Stomach (tissue), 9 donors: Measurements from ENCODE around the gene TIGAR. TPM values are rescaled to one million over a fixed set of nuclear protein-coding genes. Genes with fewer than 3 reads are reported as not detected.

Experiments
- DNase-seq, 2 donors: peaks; one replicate each; pipeline versions ENCODE4 v3.0.0 to v3.0.0-alpha.2; 2013 to 2019
- H3K27ac ChIP-seq, 5 donors: fragments of 200-600 bp in 4 of 5; sonication (generic) in 4 of 5; one replicate each; pipeline ENCODE4 v1.5.1; 2013 to 2019; ENCODE audit warnings: mild to moderate bottlenecking in 1 of 5, moderate library complexity in 1 of 5
- H3K27me3 ChIP-seq, 3 donors: fragments of 200-600 bp; sonication (generic); one replicate each; pipeline ENCODE4 v1.5.1; 2017 to 2019; ENCODE audit warnings: mixed run types in 1 of 3
- H3K36me3 ChIP-seq, 4 donors: fragments of 200-600 bp; sonication (generic); 1 replicate in 3 of 4; 2 replicates in 1 of 4; pipeline ENCODE4 v1.5.1; 2016 to 2019
- H3K4me1 ChIP-seq, 4 donors: fragments of 200-600 bp; sonication (generic); one replicate each; pipeline ENCODE4 v1.5.1; 2016 to 2019
- H3K4me3 ChIP-seq, 4 donors: fragments of 200-600 bp; sonication (generic) in 3 of 4; one replicate each; pipeline ENCODE4 v1.5.1; 2016 to 2019; ENCODE audit warnings: mild to moderate bottlenecking in 1 of 4
- H3K9me3 ChIP-seq, 4 donors: fragments of 200-600 bp; sonication (generic); one replicate each; pipeline ENCODE4 v1.5.1; 2016 to 2019
- CTCF ChIP-seq, 7 experiments: fragments of 450-650 bp in 4 of 7; fragments of 200-600 bp in 3 of 7; sonication (generic) in 3 of 7; IDR thresholded peaks; one replicate each; pipeline ENCODE4 v1.5.1; 2016 to 2019; ENCODE audit warnings: antibody characterized with exemption in 7 of 7, control low read depth in 2 of 7, mild to moderate bottlenecking in 1 of 7
- EP300 ChIP-seq: sonication (generic); formaldehyde crosslinking; IDR thresholded peaks from one replicate; pipeline ENCODE4 v1.6.1; 2017; ENCODE audit warnings: antibody characterized with exemption
- POLR2A ChIP-seq, 4 donors: fragments of 450-650 bp; IDR thresholded peaks; one replicate each; pipeline ENCODE4 v1.6.1; 2016; ENCODE audit warnings: antibody characterized with exemption in 4 of 4, control low read depth in 2 of 4, mild to moderate bottlenecking in 1 of 4, moderate library complexity in 1 of 4
- POLR2AphosphoS5 ChIP-seq, 3 donors: sonication (generic); formaldehyde crosslinking; IDR thresholded peaks; one replicate each; pipeline ENCODE4 v1.6.1; 2016; ENCODE audit warnings: antibody characterized with exemption in 3 of 3
- WGBS, 5 donors: extraction: QIAGEN DNeasy Blood & Tissue Kit in 3 of 5; methylation state at CpG; one replicate each; pipeline versions ENCODE4 v1.1.5 to v1.1.7; 2013 to 2018; 5-methylcytosine and 5-hydroxymethylcytosine counted together
- intact Hi-C: fragments of 100-400 bp; cut with DNase I; formaldehyde crosslinking; loops from one replicate; pipeline ENCODE4 v1.15.1; 2023; ENCODE audit warnings: low total_unique reads
- polyA plus RNA-seq, 3 donors: library from polyadenylated mRNA; stranded (reverse); fragments of 200-250 nt; gene quantifications; one replicate each; pipeline ENCODE4 v1.2.3, GENCODE V29; 2013
- total RNA-seq, 5 donors: library from RNA; depleted of rRNA; stranded (reverse); fragments of >200 nt; gene quantifications; one replicate each; pipeline versions ENCODE4 v1.1.0 to v1.2.3, GENCODE V29; 2014 to 2016
- donor health status: healthy with polysubstance abuse.
- donor health status: Bipolar disorder and iron deficiency.
- donor health status: healthy.

The TIGAR gene
- total and polyA plus RNA-seq, 8 donors: 0.45 to 149 (median 5.5) TPM; not detected in 1

DNA sequence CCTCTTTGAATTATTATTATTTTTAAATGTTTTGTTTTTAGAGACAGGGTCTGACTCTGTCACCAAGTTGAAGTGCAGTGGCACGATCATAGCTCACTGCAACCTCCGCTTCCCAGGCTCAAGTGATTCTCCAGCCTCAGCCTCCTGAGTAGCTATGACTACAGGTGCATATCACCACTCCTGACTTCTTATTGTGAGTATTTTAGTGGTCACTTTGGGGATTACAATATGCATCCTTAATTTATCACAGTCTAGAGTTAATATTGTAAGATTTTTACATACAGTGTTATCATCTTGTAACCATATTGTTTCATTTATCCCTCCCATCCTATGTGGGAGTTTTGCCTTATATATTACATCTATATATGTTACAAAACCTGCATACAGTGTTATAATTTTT, 45.1 kb downstream of the TIGAR start:
- Histone ChIP-seq H3K27ac (no peak overlapping the region), H3K9me3 (no peaks in the 10 kb centered on the region), H3K4me3 (no peak overlapping the region), H3K36me3 (no peaks in the 10 kb centered on the region), H3K27me3 (peaks cover 0 to 3% (median 0%) of the 10 kb centered on the region in 3 donors), H3K4me1 (no peaks in the 10 kb centered on the region)
- intact Hi-C loops: no loop called here
- no peak for DNase-seq
- 84 to 93% (median 89%) methylated on average over 2 of the region's 2 CpGs for WGBS, 5 donors
- no peak for TF ChIP-seq CTCF (IDR thresholded peaks at IDR 0.05)
- no peak for TF ChIP-seq POLR2AphosphoS5 (IDR thresholded peaks at IDR 0.05)
- no peak for TF ChIP-seq POLR2A (IDR thresholded peaks at IDR 0.05)
- TF ChIP-seq EP300: no peak

- Histone ChIP-seq H3K27me3 (peaks cover 0 to 3% (median 0%) of the 10 kb centered on the region in 3 donors), H3K4me3 (no peak overlapping the region), H3K4me1 (no peaks in the 10 kb centered on the region), H3K9me3 (no peaks in the 10 kb centered on the region), H3K27ac (no peak overlapping the region), H3K36me3 (no peaks in the 10 kb centered on the region)
- DNase-seq: no peak
- TF ChIP-seq POLR2A (IDR thresholded peaks at IDR 0.05) (no peak), POLR2AphosphoS5 (IDR thresholded peaks at IDR 0.05) (no peak), EP300 (no peak), CTCF (IDR thresholded peaks at IDR 0.05) (no peak)
- WGBS, 5 donors: 86 to 90% (median 87%) methylated on average over 4 of the region's 4 CpGs
- intact Hi-C loops: no loop called here
Observed at GRCh38 chr12:4369548-4369947, 48.5 kb downstream of the TIGAR start.

- intact Hi-C loops: no loop called here
- Histone ChIP-seq H3K4me1 (no peaks in the 10 kb centered on the region), H3K27ac (no peak overlapping the region), H3K36me3 (no peaks in the 10 kb centered on the region), H3K27me3 (peaks cover 0 to 3% (median 0%) of the 10 kb centered on the region in 3 donors), H3K4me3 (no peak overlapping the region), H3K9me3 (no peaks in the 10 kb centered on the region)
- 91 to 95% (median 94%) methylated on average over 28 to 31 of the region's 31 CpGs for WGBS, 5 donors
- TF ChIP-seq EP300 (no peak), POLR2A (IDR thresholded peaks at IDR 0.05) (no peak), POLR2AphosphoS5 (IDR thresholded peaks at IDR 0.05) (no peak), CTCF (IDR thresholded peaks at IDR 0.05) (no peak)
- no peak for DNase-seq
Observed at GRCh38 chr12:4370265-4370664, 49.3 kb downstream of the TIGAR start.

DNA sequence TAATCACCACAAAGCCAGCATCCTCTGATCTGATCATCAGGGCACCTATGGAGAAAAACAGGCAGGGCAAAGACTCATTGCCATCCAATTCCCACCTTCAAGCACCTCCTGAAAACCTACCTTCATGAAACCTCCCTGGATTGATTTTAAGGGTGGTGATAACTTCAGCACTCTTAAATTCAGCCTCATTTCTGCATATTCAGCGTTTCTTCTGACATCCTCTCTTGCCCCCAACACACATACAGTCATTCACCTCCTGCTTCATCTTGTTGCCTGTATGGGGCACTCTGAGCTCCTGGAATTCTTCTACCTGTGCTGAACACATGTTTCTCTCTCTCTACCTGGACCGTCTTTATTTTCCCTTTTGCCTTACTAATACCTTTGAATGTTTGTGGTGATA, 51.6 kb downstream of the TIGAR start:
- Histone ChIP-seq H3K4me3 (no peak overlapping the region), H3K27me3 (peaks cover 0 to 3% (median 0%) of the 10 kb centered on the region in 3 donors), H3K36me3 (no peaks in the 10 kb centered on the region), H3K4me1 (no peaks in the 10 kb centered on the region), H3K9me3 (no peaks in the 10 kb centered on the region), H3K27ac (no peak overlapping the region)
- 85 to 95% (median 89%) methylated on average over 2 of the region's 2 CpGs for WGBS, 5 donors
- TF ChIP-seq EP300: no peak
- TF ChIP-seq POLR2A (IDR thresholded peaks at IDR 0.05): no peak
- no peak for TF ChIP-seq CTCF (IDR thresholded peaks at IDR 0.05)
- no peak for TF ChIP-seq POLR2AphosphoS5 (IDR thresholded peaks at IDR 0.05)
- intact Hi-C loops: no loop called here
- no peak for DNase-seq
